Heart right ventricle (tissue), 16 donors: ENCODE data around the gene ADAMTS2. TPM values are rescaled to one million over a fixed set of nuclear protein-coding genes. Genes with fewer than 3 reads are reported as not detected.

Experiments
- ATAC-seq, 8 donors: fragments of 200-7000 bp; cut with Tn5 transposase; one replicate each; pipeline ENCODE4 v1.9.1; 2020; ENCODE audit warnings: mild to moderate bottlenecking in 8 of 8, moderate library complexity in 8 of 8, moderate number of reproducible peaks in 1 of 8
- DNase-seq, 2 donors: peaks; one replicate each; pipeline ENCODE4 v3.0.0-alpha.2; 2020
- H3K27ac ChIP-seq, 10 donors: fragments of 200-600 bp; sonication (generic) in 2 of 10; one replicate each; pipeline versions ENCODE4 v1.5.0 to v1.8.0; 2020 to 2022; ENCODE audit warnings: mild to moderate bottlenecking in 3 of 10
- H3K27me3 ChIP-seq, 7 donors: fragments of 200-600 bp; one replicate each; pipeline ENCODE4 v1.8.0; 2021 to 2022; ENCODE audit warnings: mild to moderate bottlenecking in 2 of 7
- H3K36me3 ChIP-seq, 9 donors: fragments of 200-600 bp; sonication (generic) in 1 of 9; one replicate each; pipeline versions ENCODE4 v1.5.0 to v1.8.0; 2020 to 2022; ENCODE audit warnings: mild to moderate bottlenecking in 2 of 9
- H3K4me1 ChIP-seq, 9 donors: fragments of 200-600 bp; sonication (generic) in 1 of 9; one replicate each; pipeline versions ENCODE4 v1.5.0 to v1.8.0; 2020 to 2022; ENCODE audit warnings: mild to moderate bottlenecking in 4 of 9
- H3K4me3 ChIP-seq, 10 donors: fragments of 200-600 bp; sonication (generic) in 2 of 10; one replicate each; pipeline versions ENCODE4 v1.5.0 to v1.8.0; 2020 to 2022; ENCODE audit warnings: mild to moderate bottlenecking in 7 of 10, moderate library complexity in 2 of 10
- H3K9me3 ChIP-seq, 11 donors: fragments of 200-600 bp in 10 of 11; sonication (generic) in 2 of 11; one replicate each; pipeline versions ENCODE4 v1.5.0 to v1.8.0; 2013 to 2022; ENCODE audit warnings: mild to moderate bottlenecking in 2 of 11, control low read depth in 1 of 11, moderate library complexity in 1 of 11
- WGBS, 2 donors: extraction: QIAGEN DNeasy Blood & Tissue Kit; methylation state at CpG; one replicate each; pipeline ENCODE4 v1.1.7; 2013; ENCODE audit warnings: inconsistent platforms in 1 of 2; 5-methylcytosine and 5-hydroxymethylcytosine counted together
- intact Hi-C, 10 donors: fragments of 100-400 bp; cut with DNase I; formaldehyde crosslinking; loops; one replicate each; pipeline versions ENCODE4 v1.11.1 to v1.14.2; 2022
- polyA plus RNA-seq, 2 donors: library from polyadenylated mRNA; stranded (reverse); fragments of 200-250 nt; gene quantifications; one replicate each; pipeline ENCODE4 v1.2.3, GENCODE V29; 2013
- total RNA-seq, 10 donors: library from RNA; stranded (reverse); fragmentation: NEBNext Ultra II Directional in 3 of 10; extraction: Animal tissue kit (Norgen Biotek cat#: 25700) in 3 of 10; gene quantifications; one replicate each; pipeline versions ENCODE4 v1.2.1 to v1.2.4, GENCODE V29; 2021 to 2023
- TF ChIP-seq, protein P1 (sequence below), 9 donors: fragments of 200-600 bp; sonication (generic) in 2 of 9; IDR thresholded peaks; one replicate each; pipeline versions ENCODE4 v1.5.0 to v1.8.0; 2021 to 2022; ENCODE audit warnings: antibody characterized with exemption in 9 of 9, mild to moderate bottlenecking in 5 of 9, moderate library complexity in 1 of 9
- donor health status: Arrhythmogenic right ventricular cardiomyopathy.
- donor health status: ischemic (EF 13 %, LVEDD 7.1; RV severe dilation, severe dysfunction).
- donor health status: healthy with polysubstance abuse.
- donor health status: DM: no; HTN: yes; CAD: no.
- donor health status: DM: no; HTN: no; CAD: no.
- donor health status: ischemic (EF 25% LVEDD 6.9; RV normal size, moderate dysfunction).
- donor health status: ischemic (EF 25% LVEDD 5.7; RV mildly dilated, moderate dysfunction).
- donor health status: healthy.
- donor health status: DM: yes; HTN: yes; CAD: no.
- donor health status: Ischemic cardiomyopathy.
- donor health status: ischemic (EF 35%, LVEDD 5.7; RV mildly dilated, moderate dysfunction).
- donor health status: nonischemic (EF 11% LVEDD 7.7; RV severe dilation, severe dysfunction).
- donor health status: DM: yes; HTN: yes; CAD: no.
- donor health status: PGD.
- donor health status: ischemic (EF 29% LVEDD 5.4; RV normal size, mild dysfunction).
- donor health status: nonischemic (EF 23%, LVEDD 6.1; RV moderate dilation, normal function).

ADAMTS2 gene
- total and polyA plus RNA-seq, 12 donors: 1.7 to 13.5 (median 3.9) TPM

DNA sequence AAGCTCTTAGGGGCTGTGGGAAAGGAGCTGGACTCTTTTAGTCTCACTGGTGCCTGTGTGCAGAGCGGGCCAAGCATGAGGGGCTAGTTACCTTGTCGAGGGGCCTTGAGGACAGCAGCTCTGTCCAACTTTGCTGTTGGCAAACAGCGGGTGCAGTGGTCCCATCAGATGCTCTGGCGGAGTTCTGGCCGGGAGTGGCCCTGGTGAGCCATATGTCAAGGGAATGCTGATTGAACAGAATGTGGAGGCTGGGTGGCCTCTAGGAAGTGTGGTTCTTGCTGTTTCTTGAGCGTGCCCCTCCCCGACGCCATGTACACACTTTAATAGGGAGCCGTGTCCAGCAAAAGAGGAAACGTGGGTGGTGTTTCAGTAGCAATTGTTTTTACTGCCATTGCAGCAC lies 3.6 kb upstream of the ADAMTS2 start:
- Histone ChIP-seq H3K27ac (no peak overlapping the region), H3K4me3 (no peak overlapping the region), H3K36me3 (no peaks in the 10 kb centered on the region), H3K4me1 (peaks cover 0 to 36% (median 11%) of the 10 kb centered on the region in 9 donors), H3K9me3 (no peaks in the 10 kb centered on the region), H3K27me3 (peaks cover 7 to 49% (median 34%) of the 10 kb centered on the region in 7 donors)
- WGBS, 2 donors: 75 to 82% methylated on average over 10 of the region's 10 CpGs
- DNase-seq (no peak), ATAC-seq (no peak)
- intact Hi-C loops: loop anchor here in 7 of 10 donors (5.0 to 10.0 kb wide), 3 partner anchors 174 to 184 kb away; no protein-coding TSS in a partner anchor
- TF ChIP-seq, protein P1, sequence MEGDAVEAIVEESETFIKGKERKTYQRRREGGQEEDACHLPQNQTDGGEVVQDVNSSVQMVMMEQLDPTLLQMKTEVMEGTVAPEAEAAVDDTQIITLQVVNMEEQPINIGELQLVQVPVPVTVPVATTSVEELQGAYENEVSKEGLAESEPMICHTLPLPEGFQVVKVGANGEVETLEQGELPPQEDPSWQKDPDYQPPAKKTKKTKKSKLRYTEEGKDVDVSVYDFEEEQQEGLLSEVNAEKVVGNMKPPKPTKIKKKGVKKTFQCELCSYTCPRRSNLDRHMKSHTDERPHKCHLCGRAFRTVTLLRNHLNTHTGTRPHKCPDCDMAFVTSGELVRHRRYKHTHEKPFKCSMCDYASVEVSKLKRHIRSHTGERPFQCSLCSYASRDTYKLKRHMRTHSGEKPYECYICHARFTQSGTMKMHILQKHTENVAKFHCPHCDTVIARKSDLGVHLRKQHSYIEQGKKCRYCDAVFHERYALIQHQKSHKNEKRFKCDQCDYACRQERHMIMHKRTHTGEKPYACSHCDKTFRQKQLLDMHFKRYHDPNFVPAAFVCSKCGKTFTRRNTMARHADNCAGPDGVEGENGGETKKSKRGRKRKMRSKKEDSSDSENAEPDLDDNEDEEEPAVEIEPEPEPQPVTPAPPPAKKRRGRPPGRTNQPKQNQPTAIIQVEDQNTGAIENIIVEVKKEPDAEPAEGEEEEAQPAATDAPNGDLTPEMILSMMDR (IDR thresholded peaks at IDR 0.05): no peak

DNA sequence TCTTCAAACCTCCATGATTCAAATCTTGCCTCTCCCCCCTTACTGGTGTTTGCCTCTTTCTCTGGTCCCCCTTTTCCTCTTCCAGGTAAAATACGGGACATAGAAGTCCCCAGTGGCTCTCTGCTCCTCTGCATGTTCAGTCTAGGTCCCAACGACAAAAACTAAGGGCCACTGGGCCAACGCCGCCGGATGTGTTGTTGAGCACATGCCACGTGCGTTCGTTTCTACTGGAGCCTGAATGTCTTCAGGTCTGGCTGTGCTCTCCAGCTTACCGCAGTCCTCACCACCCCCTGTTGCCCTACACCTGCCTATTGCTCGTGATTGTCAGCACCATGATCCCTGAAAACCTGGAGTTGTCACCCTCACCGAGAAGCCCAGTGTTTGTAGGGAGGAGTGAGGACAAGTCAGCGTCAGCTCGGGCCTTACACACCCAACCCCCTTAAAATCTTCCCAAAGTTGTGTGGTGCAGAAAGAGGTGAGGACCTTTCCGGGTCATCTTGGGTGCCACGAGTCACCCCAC lies 2.8 kb upstream of the ADAMTS2 start:
- WGBS, 2 donors: 81 to 85% methylated on average over 15 of the region's 15 CpGs
- Histone ChIP-seq H3K4me1 (peaks cover 8 to 36% (median 19%) of the 10 kb centered on the region in 9 donors), H3K9me3 (no peaks in the 10 kb centered on the region), H3K4me3 (no peak overlapping the region), H3K27ac (no peak overlapping the region), H3K36me3 (no peaks in the 10 kb centered on the region), H3K27me3 (peaks cover 7 to 56% (median 41%) of the 10 kb centered on the region in 7 donors)
- TF ChIP-seq, protein P1 (IDR thresholded peaks at IDR 0.05): no peak
- DNase-seq (no peak), ATAC-seq (no peak)
- intact Hi-C loops: loop anchor here in 7 of 10 donors (5.0 to 10.0 kb wide), 3 partner anchors 173 to 183 kb away; no protein-coding TSS in a partner anchor

DNA sequence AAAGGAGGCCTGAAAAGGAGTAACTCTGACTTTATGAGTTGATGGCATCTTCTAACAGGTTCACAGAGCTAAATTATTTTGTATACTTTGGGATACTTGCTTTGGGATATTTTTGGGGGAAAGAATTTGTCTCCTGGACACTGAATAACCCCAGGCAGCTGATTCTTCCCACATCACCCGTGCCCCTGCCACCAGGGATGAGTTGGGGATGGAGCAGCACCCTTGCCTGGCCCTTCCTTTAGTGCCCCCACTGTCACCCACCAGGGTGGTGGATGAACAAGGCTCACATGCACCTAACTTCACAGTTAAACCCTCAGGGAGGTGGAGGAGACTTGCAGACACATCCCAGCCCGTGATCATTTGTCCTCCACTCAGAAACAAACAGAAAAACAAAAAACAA lies 2.3 kb upstream of the ADAMTS2 start:
- no peaks in the 10 kb centered on the region for H3K9me3 ChIP-seq
- no peak overlapping the region for H3K27ac ChIP-seq
- ATAC-seq: no peak
- TF ChIP-seq, protein P1 (IDR thresholded peaks at IDR 0.05): no peak
- H3K4me3 ChIP-seq: no peak overlapping the region
- DNase-seq: no peak
- no peaks in the 10 kb centered on the region for H3K36me3 ChIP-seq
- intact Hi-C loops: loop anchor here in 7 of 10 donors (5.0 to 10.0 kb wide), 3 partner anchors 173 to 183 kb away; no protein-coding TSS in a partner anchor
- H3K4me1 ChIP-seq: peaks cover 8 to 40% (median 19%) of the 10 kb centered on the region in 9 donors
- 67 to 68% methylated on average over 2 of the region's 2 CpGs for WGBS, 2 donors
- peaks cover 7 to 61% (median 46%) of the 10 kb centered on the region in 7 donors for H3K27me3 ChIP-seq

DNA sequence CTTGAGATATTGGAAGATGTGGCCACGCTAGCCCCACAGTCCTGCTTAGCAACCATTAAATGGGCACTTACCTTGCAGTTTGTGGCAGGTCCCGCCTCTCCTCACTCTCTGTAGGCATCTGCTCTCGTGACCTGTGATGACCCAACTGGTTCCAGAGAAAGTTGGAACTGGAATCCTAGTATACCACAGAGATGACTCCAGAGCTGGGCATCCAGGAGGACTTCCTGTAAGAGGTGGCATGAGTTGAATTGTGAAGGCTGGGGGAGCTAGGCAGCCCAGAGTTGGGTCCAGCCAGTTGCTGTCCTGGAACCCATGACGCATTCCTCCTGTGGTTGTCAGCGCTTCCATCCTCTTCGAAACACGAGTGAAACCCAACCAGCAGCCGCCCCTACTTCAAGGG lies 1.6 kb upstream of the ADAMTS2 start:
- WGBS, 2 donors: 88 to 94% methylated on average over 8 of the region's 8 CpGs
- ATAC-seq (no peak), DNase-seq (no peak)
- Histone ChIP-seq H3K36me3 (no peaks in the 10 kb centered on the region), H3K4me1 (peaks cover 8 to 46% (median 19%) of the 10 kb centered on the region in 9 donors), H3K9me3 (no peaks in the 10 kb centered on the region), H3K27me3 (peaks cover 7 to 68% (median 53%) of the 10 kb centered on the region in 7 donors), H3K27ac (no peak overlapping the region), H3K4me3 (no peak overlapping the region)
- TF ChIP-seq, protein P1 (IDR thresholded peaks at IDR 0.05): no peak
- intact Hi-C loops: loop anchor here in 7 of 10 donors (5.0 to 10.0 kb wide), 3 partner anchors 172 to 182 kb away; no protein-coding TSS in a partner anchor
